K562 (cell line): Measurements from ENCODE around the gene PODNL1. TPM values are rescaled to one million over a fixed set of nuclear protein-coding genes. Genes with fewer than 3 reads are reported as not detected.
A peak's percentile ranks its signal among the peaks of the same experiment; 100 is the strongest.

ENCODE experiments used
- FOXJ3 ChIP-seq: sonication (generic); formaldehyde crosslinking; IDR thresholded peaks from 2 replicates; pipeline ENCODE4 v1.4.0; 2020; ENCODE audit warnings: mild to moderate bottlenecking, missing genetic modification reagents
- NFIC ChIP-seq: fragments of 450-650 bp; IDR thresholded peaks from 2 replicates; pipeline ENCODE4 v1.6.1; 2017; ENCODE audit warnings: mild to moderate bottlenecking, inconsistent platforms
- NR2C2 ChIP-seq, 2 experiments: fragments of 200-800 bp in 1 of 2; sonication (Bioruptor generic) in 1 of 2; sonication (generic) in 1 of 2; formaldehyde crosslinking in 1 of 2; IDR thresholded peaks; 2 replicates each; pipeline versions ENCODE4 v1.6.1 to v1.8.0; 2016 to 2022; ENCODE audit warnings: mild to moderate bottlenecking in 1 of 2, missing compliant biosample characterization in 1 of 2, missing genetic modification characterization in 1 of 2, missing genetic modification reagents in 1 of 2
- PHF20 ChIP-seq: fragments of 450-650 bp; IDR thresholded peaks from 2 replicates; pipeline ENCODE4 v1.6.1; 2018; ENCODE audit not compliant: partially characterized antibody
- SP2 ChIP-seq: IDR thresholded peaks from 2 replicates; pipeline ENCODE4 v1.6.1; 2011; ENCODE audit warnings: mild to moderate bottlenecking, low read depth, low read length, moderate library complexity; ENCODE audit not compliant: poor library complexity, severe bottlenecking; ENCODE audit errors: extremely low read depth
- ZNF3 ChIP-seq: fragments of 250-450 bp; sonication (Bioruptor Pico); IDR thresholded peaks from 2 replicates; pipeline ENCODE4 v1.5.0; 2021; ENCODE audit warnings: mild to moderate bottlenecking, moderate library complexity
- ZNF586 ChIP-seq: fragments of 450-650 bp; formaldehyde crosslinking; conservative IDR thresholded peaks from 2 replicates; pipeline ENCODE4 v1.4.0; 2020; ENCODE audit warnings: mild to moderate bottlenecking, moderate library complexity
- polyA plus RNA-seq, 8 experiments: library from polyadenylated mRNA; depleted of rRNA in 4 of 8; stranded (reverse) in 5 of 8; unstranded in 3 of 8; fragments of >200 nt; fragmentation: Nextera tagmentation in 2 of 8; fragmentation: Illumina TruSeq in 1 of 8; extraction: Ambion mirVana in 2 of 8; extraction: Trizol in 1 of 8; gene quantifications; 2 replicates each; pipeline versions ENCODE4 v1.2.1 to v1.2.3, GENCODE V29; 2011 to 2014; ENCODE audit warnings: inconsistent platforms in 1 of 8, missing spikeins in 1 of 8
- total RNA-seq, 7 experiments: library from RNA; depleted of rRNA in 6 of 7; stranded (reverse); fragments of >200 nt in 6 of 7; fragmentation: Illumina TruSeq in 2 of 7; extraction: Trizol in 2 of 7; gene quantifications; 2 replicates each; pipeline versions ENCODE4 v1.2.1 to v1.2.3, GENCODE V29; 2011 to 2021; ENCODE audit warnings: low replicate concordance in 1 of 7
- TF ChIP-seq, protein P1 (sequence below): fragments of 450-650 bp; IDR thresholded peaks from 2 replicates; pipeline ENCODE4 v1.6.1; 2016
- TF ChIP-seq, protein P2 (sequence below): fragments of 250-450 bp; sonication (Bioruptor Pico); IDR thresholded peaks from 2 replicates; pipeline ENCODE4 v1.5.0; 2022; ENCODE audit warnings: mild to moderate bottlenecking
- TF ChIP-seq, protein P3 (sequence below): sonication (generic); formaldehyde crosslinking; IDR thresholded peaks from 2 replicates; pipeline ENCODE4 v1.8.1; 2023; ENCODE audit warnings: missing genetic modification reagents, mild to moderate bottlenecking, borderline replicate concordance

PODNL1 gene
- total and polyA plus RNA-seq, 9 of the 15 experiments (the other 6 are each of a cell fraction or from before 2014, with no cell fraction given), result 0.18 to 0.47 (median 0.23) TPM; not detected in 3

DNA sequence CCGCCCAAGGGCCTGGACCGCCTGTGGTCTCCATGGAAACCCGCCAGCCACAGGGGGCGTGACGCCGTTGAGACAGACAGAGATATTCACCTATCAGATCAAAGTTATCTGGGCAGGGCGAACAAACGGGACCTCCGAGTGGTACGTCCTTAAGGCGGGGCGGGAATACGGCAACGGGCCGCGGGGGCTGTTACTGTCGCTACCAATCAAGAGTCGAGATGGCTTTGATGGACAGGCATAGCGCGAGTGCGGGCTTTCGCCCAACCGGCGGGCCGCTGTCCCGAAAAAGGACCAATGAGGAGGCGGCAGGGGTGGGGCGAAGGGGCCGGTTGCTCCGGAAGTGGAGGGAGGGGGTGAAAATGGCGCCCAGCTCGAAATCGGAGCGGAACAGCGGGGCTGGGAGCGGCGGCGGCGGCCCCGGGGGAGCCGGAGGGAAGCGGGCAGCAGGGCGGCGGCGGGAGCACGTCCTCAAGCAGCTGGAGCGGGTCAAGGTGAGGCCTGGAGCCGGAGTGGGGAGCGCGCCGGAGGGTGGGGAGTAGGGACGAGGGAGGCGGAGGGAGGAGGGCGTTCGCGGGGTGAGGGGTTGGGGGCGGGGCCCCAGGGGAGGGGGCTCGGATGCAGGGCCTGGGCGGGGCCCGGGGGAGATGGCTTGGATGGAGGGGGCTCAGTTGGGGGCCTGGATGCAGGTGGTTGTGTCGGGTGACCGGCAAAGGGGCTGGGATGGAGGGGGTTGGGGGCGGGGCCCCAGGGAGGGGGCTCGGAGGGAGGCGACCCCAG lies 14.1 kb upstream of the PODNL1 start, which contains the start of gene DCAF15 (continued):
- TF ChIP-seq, protein P1, sequence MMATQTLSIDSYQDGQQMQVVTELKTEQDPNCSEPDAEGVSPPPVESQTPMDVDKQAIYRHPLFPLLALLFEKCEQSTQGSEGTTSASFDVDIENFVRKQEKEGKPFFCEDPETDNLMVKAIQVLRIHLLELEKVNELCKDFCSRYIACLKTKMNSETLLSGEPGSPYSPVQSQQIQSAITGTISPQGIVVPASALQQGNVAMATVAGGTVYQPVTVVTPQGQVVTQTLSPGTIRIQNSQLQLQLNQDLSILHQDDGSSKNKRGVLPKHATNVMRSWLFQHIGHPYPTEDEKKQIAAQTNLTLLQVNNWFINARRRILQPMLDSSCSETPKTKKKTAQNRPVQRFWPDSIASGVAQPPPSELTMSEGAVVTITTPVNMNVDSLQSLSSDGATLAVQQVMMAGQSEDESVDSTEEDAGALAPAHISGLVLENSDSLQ, result peak; percentile 100
- TF ChIP-seq, protein P2, sequence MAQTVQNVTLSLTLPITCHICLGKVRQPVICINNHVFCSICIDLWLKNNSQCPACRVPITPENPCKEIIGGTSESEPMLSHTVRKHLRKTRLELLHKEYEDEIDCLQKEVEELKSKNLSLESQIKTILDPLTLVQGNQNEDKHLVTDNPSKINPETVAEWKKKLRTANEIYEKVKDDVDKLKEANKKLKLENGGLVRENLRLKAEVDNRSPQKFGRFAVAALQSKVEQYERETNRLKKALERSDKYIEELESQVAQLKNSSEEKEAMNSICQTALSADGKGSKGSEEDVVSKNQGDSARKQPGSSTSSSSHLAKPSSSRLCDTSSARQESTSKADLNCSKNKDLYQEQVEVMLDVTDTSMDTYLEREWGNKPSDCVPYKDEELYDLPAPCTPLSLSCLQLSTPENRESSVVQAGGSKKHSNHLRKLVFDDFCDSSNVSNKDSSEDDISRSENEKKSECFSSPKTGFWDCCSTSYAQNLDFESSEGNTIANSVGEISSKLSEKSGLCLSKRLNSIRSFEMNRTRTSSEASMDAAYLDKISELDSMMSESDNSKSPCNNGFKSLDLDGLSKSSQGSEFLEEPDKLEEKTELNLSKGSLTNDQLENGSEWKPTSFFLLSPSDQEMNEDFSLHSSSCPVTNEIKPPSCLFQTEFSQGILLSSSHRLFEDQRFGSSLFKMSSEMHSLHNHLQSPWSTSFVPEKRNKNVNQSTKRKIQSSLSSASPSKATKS, result no peak
- TF ChIP-seq SP2 (peak; percentile 94), NR2C2 (CRISPR knock-in tag; IDR thresholded peaks at IDR 0.05) (no peak), NR2C2 (tag; IDR thresholded peaks at IDR 0.05) (peak; percentile 96), ZNF3 (CRISPR knock-in tag) (no peak), PHF20 (peak; percentile 83), FOXJ3 (CRISPR knock-in tag) (no peak), ZNF586 (CRISPR knock-in tag) (no peak), NFIC (0 out of 2 replicates have a peak, but pooled peaks have one; percentile 25)
- TF ChIP-seq, protein P3, sequence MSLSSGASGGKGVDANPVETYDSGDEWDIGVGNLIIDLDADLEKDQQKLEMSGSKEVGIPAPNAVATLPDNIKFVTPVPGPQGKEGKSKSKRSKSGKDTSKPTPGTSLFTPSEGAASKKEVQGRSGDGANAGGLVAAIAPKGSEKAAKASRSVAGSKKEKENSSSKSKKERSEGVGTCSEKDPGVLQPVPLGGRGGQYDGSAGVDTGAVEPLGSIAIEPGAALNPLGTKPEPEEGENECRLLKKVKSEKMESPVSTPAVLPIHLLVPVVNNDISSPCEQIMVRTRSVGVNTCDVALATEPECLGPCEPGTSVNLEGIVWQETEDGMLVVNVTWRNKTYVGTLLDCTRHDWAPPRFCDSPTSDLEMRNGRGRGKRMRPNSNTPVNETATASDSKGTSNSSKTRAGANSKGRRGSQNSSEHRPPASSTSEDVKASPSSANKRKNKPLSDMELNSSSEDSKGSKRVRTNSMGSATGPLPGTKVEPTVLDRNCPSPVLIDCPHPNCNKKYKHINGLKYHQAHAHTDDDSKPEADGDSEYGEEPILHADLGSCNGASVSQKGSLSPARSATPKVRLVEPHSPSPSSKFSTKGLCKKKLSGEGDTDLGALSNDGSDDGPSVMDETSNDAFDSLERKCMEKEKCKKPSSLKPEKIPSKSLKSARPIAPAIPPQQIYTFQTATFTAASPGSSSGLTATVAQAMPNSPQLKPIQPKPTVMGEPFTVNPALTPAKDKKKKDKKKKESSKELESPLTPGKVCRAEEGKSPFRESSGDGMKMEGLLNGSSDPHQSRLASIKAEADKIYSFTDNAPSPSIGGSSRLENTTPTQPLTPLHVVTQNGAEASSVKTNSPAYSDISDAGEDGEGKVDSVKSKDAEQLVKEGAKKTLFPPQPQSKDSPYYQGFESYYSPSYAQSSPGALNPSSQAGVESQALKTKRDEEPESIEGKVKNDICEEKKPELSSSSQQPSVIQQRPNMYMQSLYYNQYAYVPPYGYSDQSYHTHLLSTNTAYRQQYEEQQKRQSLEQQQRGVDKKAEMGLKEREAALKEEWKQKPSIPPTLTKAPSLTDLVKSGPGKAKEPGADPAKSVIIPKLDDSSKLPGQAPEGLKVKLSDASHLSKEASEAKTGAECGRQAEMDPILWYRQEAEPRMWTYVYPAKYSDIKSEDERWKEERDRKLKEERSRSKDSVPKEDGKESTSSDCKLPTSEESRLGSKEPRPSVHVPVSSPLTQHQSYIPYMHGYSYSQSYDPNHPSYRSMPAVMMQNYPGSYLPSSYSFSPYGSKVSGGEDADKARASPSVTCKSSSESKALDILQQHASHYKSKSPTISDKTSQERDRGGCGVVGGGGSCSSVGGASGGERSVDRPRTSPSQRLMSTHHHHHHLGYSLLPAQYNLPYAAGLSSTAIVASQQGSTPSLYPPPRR, result no peak
